GM18873 (cell line): Measurements from ENCODE around the gene EVX2.

Experiments
- ATAC-seq: cut with Tn5 transposase; IDR thresholded peaks from one replicate; pipeline ENCODE4 v1.9.1; 2021; ENCODE audit warnings: mild to moderate bottlenecking, moderate library complexity, moderate number of reproducible peaks; ENCODE audit not compliant: unreplicated experiment, low FRiP score

Gene EVX2

GRCh38 chr2:176122683-176123410 lies 39.1 kb upstream of the EVX2 start, which contains the start of gene HOXD9:
HOXD9 (plus strand) TSS chr2:176122719; CDS start chr2:176122769, 50 bp downstream.
- no peak for ATAC-seq

GRCh38 chr2:176122052-176122682 lies 38.4 kb upstream of the EVX2 start:
- no peak for ATAC-seq

DNA sequence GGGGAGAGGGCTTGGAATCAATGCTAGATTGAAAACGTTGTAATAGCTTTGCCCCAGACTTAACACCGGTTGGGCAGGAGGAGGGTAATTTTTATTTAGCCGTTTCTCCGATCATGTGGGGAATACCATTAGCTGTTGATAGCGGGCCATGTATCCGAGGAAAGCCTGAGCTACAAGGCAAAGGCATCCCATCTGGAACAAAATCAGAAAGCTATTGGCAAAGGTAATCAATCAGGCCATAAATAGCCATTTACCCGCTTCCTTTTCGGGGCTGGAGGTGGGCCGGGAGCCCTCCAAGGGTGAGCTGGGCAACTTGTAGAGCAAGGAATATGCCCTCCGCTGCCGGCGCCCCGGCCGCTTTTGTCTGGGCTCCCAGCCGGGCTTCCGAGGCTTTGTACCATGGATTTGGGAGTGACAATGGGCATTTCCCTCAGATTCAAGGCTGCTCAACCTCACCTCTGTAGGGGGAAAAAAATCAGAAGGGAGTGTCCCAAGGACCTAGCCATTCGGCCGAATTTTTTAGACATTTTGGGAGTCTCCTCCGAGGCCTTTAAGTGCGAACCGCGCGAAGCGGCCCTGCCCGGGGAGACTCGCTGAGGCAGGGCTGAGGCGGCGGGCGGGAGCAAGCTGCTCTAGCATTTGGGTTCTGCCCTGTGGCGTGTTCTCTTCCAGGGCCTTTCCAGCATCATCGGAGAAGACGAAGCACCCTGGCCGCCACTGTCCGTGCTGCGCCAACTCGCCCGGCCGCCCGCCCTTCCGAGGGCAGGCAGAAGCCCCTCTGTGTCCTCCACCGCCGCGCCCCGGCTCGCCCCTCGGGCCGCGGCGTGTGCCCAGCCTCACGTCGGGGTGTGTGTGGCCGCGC lies 37.7 kb upstream of the EVX2 start:
- ATAC-seq: no peak

- no peak for ATAC-seq
Measured at GRCh38 chr2:176120364-176121189, 36.8 kb upstream of the EVX2 start.

- ATAC-seq: no peak
Measured at GRCh38 chr2:176118601-176119339, 35.0 kb upstream of the EVX2 start.

- no peak for ATAC-seq
Measured at GRCh38 chr2:176117823-176118371, 34.1 kb upstream of the EVX2 start.

DNA sequence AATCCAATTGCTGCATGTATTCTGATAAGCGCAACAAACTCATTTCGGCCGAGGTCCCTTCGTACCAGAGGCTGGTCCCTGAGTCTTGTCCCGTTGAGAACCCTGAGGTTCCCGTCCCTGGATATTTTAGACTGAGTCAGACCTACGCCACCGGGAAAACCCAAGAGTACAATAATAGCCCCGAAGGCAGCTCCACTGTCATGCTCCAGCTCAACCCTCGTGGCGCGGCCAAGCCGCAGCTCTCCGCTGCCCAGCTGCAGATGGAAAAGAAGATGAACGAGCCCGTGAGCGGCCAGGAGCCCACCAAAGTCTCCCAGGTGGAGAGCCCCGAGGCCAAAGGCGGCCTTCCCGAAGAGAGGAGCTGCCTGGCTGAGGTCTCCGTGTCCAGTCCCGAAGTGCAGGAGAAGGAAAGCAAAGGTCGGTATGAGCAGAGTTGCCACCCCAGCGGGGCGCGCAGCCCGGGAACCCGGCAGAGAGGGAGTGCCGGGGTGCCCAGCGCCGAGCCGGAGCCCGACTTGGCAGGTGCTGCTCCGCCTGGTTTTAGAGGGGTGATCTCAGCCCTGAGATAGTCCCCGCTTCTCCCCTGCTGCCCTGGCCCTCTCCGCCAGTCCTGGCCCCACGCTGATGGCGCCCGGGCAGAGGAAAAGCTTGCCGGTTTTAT lies 33.5 kb upstream of the EVX2 start:
- no peak for ATAC-seq

DNA sequence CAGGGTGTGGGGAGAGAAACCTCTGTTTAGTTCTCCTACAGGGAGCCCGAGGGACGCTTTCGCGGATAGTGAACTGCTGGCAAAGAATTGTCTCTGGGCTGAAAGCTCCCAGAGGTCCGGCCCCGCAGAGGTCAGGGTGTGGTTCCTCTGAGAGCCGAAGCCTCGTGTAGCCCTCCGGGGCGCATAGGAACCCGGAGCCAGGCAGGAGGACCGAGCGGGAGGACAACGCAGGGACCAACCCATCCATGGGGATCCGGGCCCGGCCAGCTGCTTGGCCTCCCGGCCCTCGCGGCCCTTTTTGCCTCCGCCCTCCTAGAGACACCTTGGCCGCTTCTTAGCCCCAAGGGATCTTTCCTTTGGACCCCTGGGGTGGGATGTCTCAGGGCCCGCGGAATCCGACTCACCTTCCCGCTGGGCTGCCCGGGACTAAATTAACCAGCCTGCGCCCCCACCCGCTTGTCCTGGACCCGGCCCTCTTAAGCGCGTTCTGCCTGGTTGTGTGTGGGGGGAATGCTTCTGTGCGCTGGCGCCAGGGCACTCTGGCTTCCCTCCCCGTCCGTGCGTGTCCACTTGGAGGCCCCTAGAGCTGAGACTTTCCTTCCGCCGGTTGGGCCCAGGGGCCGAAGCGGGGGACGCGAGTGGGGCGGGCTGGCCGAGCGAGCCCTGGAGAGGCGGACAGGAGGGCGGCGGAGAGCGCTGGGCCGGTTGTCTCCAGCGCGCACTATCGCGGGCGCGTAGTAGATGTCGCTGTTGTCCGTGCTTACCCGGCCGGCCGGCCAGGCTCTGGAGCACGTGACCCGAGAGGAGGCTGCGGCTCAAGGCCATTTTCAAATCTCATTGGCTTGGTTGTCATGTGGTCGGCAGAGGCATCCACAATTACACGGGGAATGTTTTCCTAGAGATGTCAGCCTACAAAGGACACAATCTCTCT lies 32.4 kb upstream of the EVX2 start, which contains the start of gene HOXD10:
Gene HOXD10 (plus strand): TSS at position 896 of the 931 bp plus-strand sequence. CDS start 56 bp downstream, outside the sequence.
- ATAC-seq: no peak

- ATAC-seq: no peak
Measured at GRCh38 chr2:176114930-176115625, 31.3 kb upstream of the EVX2 start.

DNA sequence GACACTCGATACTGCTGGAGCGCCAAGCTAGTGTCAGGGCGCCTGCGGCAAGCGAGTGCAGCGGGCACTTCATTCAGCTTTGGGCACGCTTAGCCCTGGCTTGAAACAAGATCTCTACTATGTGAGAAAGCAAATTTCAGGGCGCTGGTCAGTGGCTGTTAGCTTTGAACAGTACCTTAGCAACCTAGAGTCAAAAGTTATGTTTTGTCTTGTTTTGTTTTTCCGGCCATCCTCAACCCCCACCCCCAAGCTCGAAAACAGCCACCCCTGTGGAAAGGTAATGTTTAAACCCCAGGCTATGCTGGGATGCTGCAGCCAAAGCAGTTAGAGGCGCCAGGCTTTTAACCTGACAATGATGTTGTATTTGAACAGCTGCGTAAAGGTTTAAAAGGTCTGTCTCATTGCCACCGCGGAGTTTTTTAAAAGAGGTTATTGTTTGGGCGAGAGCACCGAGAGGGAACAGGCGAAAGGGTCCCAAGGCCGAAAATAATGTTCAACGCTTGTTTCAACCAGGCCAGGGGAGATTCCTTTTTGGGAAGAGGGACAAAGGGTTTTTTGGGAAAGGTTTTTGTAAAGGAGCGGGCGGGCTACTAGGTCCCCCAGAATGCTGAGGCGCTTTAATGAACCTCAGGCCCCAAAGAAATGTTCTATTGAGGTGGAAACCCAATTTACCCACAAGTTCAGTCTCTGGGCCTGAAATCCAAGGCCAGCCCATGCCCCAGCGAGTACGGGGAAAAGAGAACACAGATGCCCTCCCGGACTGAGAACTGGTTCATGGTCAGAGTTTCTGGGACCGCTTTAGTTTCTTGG lies 30.6 kb upstream of the EVX2 start:
- no peak for ATAC-seq

GRCh38 chr2:176112375-176113302 lies 28.9 kb upstream of the EVX2 start:
- no peak for ATAC-seq

DNA sequence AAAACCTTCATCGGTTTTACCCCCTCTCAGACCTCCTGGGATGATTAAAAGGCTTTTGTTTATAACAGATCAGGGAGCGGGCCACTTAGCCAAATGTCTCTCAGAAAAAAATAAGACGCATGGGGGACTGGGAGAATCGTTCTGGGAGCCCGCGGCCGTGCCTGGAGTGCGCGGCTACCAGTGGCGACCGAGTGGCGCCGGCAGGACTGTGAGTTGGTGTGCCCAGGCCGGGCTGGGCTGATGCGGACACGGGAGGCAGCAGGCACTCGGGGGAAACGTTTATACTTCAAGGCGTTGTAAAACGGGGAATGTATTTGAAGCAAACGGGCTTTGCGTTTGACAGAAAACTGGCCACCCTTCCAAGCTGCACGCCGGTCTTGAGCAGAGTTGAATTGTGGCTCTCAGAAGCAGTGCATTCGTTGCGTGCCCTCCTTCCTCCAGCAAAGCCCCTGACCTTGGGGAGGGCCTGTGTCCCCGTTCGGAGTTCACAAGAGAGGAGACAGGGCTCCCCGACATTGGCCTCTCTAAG lies 28.1 kb upstream of the EVX2 start:
- no peak for ATAC-seq

DNA sequence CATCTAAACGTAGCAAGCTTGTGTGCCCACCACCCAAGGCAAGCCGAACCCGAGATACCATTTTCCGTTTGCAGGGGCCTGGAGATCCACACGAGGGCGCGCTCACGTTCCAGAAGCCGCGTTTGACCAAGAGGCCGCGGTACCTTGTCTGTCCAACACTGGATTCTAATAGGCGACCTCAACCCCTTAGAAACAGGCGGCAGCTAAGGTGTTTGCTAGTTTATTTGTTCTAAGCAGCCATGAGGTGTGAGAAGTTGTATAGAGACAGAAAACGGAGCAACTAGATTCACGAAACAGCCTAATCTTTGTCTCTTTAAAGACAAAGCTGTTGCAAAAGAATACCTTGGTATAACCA lies 27.5 kb upstream of the EVX2 start:
- ATAC-seq: no peak

- no peak for ATAC-seq
Measured at GRCh38 chr2:176110415-176111308, 26.9 kb upstream of the EVX2 start.
